HG02623 (cell line): ENCODE data around the gene TTLL5.

Experiments used
- ATAC-seq: cut with Tn5 transposase; IDR thresholded peaks from one replicate; pipeline ENCODE4 v1.9.1; 2021; ENCODE audit warnings: moderate library complexity; ENCODE audit not compliant: unreplicated experiment

TTLL5 gene

GRCh38 chr14:75981426-75982265 lies 320.6 kb downstream of the TTLL5 start, which contains the start of gene TGFB3:
Gene TGFB3 (minus strand): TSS chr14:75981995. CDS start chr14:75980893, 1,102 bp downstream.
- ATAC-seq, result peak; percentile 33

- ATAC-seq, result peak; percentile 37
Measured at GRCh38 chr14:75982266-75983018, 321.4 kb downstream of the TTLL5 start.

- ATAC-seq, result no peak
Measured at GRCh38 chr14:75983019-75983358, 321.9 kb downstream of the TTLL5 start.

GRCh38 chr14:75984674-75985073 lies 323.6 kb downstream of the TTLL5 start:
- ATAC-seq, result no peak

- ATAC-seq, result no peak
Measured at GRCh38 chr14:75985618-75986438, 324.8 kb downstream of the TTLL5 start, which contains the start of gene IFT43. Gene IFT43 (plus strand): TSS chr14:75985763. CDS start chr14:75985787, 24 bp downstream.

GRCh38 chr14:75986439-75986765 lies 325.4 kb downstream of the TTLL5 start:
- no peak for ATAC-seq

GRCh38 chr14:75987201-75987970 lies 326.3 kb downstream of the TTLL5 start:
- no peak for ATAC-seq

- no peak for ATAC-seq
Measured at GRCh38 chr14:75989134-75989533, 328.1 kb downstream of the TTLL5 start.

GRCh38 chr14:75990297-75990696 lies 329.3 kb downstream of the TTLL5 start:
- ATAC-seq, result no peak

GRCh38 chr14:75991753-75992152 lies 330.7 kb downstream of the TTLL5 start:
- ATAC-seq, result no peak

GRCh38 chr14:75993567-75994041 lies 332.6 kb downstream of the TTLL5 start:
- ATAC-seq, result no peak

- ATAC-seq, result no peak
Measured at GRCh38 chr14:75995372-75996041, 334.5 kb downstream of the TTLL5 start.

- ATAC-seq, result no peak
Measured at GRCh38 chr14:75996488-75996887, 335.4 kb downstream of the TTLL5 start.

- ATAC-seq, result no peak
Measured at GRCh38 chr14:75999511-76000190, 338.6 kb downstream of the TTLL5 start.

- ATAC-seq, result no peak
Measured at GRCh38 chr14:76002383-76002782, 341.3 kb downstream of the TTLL5 start.
